ENCODE data around the gene AATK.

AATK gene

GRCh38 chr17:81126281-81127132, 39.5 kb downstream of the AATK start:
- DNase-seq: no peak

GRCh38 chr17:81125573-81126081, 40.4 kb downstream of the AATK start:
- peak; percentile 38 for DNase-seq

- DNase-seq: no peak
Observed at GRCh38 chr17:81124377-81124776, 41.6 kb downstream of the AATK start.

DNA sequence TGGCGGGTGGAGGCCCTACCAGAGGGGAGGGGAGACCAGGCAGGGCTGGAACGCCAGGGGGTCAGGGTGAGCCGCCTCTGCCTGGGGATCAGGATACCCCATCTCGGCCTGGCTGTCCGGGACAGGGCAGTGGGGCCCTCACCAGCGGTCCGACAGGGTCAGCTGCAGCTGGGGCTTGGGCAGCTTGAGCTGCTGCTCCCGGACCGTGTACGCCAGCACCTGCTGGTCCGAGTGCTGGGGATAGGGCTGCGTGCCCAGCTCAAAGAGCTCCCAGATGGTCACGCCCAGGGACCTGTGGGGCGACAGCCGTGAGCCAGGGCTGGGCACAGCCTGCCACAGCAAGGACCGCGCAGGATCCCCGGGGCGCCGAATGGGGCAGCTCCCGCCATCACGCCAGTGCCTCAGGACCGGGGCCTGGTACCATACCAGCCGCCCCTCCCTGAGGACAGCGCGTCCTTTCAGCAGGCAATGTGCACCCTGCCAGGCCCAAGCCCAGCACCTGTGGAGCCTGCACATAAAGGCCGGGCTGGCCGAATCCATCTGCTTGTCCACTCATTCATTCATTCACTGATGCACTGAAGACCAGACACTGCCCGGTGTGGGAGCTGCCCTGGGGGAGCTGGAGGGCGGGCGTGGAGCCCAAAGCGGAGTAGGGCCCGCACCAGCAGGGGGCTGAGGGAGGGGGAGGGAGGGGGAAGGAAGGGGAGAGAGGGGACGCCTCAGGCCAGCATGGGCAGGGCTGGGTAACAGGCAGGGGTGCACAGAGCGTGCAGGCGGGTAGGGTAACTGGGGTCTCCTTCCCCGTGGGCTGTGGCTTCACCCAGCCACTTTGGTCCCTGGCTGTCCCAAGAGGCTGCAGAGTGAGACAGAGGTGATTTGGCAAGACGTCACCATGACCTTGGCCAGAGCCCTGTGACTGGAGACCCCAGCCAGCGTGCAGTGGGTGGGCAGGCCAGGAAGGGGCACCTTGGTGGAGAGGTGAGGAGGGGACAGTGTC, 42.7 kb downstream of the AATK start:
- no peak for DNase-seq

- no peak for DNase-seq
Observed at GRCh38 chr17:81121841-81122733, 43.9 kb downstream of the AATK start.

DNA sequence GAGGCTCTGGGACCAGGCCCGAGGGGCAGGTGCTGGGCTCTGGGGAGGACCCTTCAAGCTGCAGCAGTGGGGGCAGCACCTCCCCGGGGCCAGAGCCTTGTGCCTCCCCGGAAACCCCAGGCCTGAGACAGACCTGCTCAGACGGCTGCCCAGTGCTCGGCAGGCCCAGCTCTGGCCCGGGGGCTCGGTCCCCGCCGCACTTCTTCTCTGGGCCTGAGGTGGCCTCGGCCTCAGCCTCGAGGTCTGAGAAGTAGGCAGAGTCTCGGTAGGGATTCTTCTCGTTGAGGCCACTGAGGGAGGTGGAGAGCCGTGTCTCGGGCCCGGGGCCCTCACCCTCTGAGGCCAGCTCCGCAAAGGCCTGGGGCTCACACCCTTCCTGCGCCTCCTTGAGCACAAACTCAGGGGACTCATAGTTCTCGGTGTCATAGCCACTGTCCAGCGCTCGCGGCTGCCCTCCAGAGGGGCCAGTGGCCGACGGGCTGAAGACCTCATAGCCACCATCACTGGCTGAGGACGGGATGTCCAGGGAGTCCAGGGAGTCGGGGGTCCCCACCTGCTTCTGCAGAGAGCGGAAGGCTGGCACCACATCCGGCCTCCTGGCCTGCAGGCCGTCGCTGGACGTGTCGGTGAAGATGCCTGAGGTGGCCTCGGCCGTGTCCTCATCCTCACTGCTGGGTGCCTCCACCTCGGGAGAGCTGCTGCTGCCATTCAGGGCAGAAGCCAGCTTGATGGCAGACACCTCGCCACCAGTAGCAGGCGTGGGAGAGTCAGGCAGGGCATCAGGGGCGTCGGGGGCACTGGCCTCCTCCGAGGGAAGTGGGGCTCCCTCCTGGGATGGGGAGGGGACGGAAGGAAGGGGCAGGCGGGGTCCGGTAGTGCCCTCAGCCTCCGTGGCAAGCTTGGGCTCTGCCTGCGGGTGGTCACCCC, 45.1 kb downstream of the AATK start:
- DNase-seq: no peak

DNA sequence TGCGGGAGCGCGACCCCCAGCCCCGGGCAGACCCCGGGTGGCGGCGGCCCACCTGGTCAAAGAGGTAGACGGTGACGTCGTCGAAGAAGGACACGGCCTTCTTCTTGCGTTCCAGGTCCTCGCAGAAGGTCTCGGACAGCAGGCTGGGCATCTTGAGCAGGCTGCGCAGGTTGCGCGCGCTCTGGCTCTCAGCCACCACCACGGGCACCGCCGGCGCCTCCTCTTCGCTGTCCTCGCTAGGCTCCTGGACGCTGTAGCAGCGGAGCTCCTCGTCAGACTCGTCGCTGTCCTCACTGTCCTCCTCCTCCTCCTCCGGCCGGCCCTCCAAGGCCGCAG, 45.9 kb downstream of the AATK start:
- DNase-seq: no peak

GRCh38 chr17:81119223-81120148, 46.5 kb downstream of the AATK start:
- DNase-seq: peak; percentile 28

DNA sequence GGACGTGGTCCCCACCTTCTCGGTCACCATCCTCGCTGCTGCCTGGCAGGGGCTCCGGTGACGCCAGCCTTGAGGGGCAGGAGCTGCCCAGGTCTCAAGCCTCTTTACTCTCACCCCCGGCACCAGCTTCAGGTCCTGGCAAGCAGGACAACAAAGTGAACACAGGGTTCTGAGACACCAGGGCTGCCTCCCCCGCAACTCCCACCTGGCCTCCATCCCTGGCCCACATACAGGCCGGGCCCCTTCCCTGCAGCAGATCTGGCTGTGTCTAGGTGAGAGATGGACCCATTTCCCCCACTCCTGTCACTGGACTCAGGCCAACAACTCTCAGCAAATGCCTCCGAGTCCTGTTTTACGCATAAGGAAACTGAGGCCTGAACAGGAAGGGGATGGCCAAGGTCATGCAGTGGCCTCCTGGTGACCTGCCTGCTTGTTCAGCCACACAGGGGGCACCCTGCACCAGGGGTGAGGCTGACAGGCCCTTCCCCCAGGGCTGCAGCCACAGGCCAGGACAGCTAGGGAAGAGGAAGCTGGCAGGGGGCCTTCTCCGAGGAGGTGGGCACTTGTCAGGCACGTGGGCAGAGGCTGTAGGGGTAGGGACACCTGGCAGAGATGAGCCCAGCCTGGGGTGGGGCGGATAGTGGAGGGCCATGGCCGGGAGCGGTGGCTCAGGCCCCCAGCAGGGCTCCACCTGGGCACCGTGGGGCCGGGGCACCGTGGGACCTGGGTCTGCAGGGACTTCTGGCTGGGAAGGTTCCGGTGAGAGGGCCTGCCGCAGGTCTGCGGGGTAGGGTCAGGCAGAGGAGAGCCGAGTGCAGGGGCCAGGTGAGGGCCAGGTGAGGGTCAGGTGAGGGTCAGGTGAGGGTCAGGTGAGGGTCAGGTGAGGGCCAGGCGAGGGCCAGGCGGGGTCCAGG, 47.5 kb downstream of the AATK start:
- no peak for DNase-seq

DNA sequence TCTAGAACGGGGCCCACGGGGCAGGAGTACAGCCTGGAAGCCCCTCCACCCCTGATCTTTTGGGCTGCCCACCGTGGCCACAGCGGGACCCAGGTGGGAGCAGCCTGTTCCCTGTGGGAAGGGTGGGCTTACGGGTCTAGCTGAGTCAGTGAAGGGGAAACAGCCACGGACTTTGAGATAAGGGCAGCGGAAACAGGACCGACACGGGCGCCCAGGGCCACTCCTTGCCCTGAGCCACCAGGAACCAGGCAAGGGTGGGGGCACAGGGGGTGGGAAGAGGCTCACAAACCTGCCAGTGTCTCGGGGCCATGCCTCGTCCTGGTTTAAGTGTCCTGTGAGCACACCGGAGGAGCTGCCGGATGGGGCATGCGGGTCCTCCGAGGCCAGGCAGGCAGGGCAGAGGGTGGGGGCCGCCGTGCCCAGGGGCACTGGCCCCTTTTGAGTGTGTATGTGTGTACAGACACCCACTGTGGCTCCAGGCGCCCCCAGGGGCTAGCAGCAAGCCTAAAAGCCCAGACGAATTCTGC, 48.3 kb downstream of the AATK start:
- DNase-seq: no peak

DNA sequence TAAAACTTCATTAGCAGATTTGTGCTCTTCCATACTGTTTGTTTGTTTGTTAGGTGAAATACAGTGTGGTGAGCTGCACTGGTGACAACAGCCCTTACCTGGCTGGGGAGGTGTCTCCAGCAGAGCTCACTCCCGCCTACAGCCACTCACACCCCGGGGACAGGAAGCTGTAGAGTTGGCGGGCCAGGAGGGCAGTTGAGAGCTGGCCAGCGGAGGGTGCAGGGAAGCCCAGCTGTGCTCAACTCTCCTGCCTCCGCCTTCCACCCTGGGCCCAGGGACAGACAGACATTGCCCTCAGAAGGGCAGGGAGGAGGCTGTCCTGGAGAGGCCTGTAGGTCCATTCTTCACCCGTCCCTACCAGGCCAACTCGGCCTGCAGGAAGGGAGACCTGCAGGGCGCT, 49.3 kb downstream of the AATK start:
- DNase-seq: no peak

GRCh38 chr17:81115749-81116464, 50.1 kb downstream of the AATK start:
- DNase-seq: no peak

- no peak for DNase-seq
Observed at GRCh38 chr17:81115219-81115618, 50.8 kb downstream of the AATK start.

- no peak for DNase-seq
Observed at GRCh38 chr17:81114351-81115093, 51.5 kb downstream of the AATK start.

DNA sequence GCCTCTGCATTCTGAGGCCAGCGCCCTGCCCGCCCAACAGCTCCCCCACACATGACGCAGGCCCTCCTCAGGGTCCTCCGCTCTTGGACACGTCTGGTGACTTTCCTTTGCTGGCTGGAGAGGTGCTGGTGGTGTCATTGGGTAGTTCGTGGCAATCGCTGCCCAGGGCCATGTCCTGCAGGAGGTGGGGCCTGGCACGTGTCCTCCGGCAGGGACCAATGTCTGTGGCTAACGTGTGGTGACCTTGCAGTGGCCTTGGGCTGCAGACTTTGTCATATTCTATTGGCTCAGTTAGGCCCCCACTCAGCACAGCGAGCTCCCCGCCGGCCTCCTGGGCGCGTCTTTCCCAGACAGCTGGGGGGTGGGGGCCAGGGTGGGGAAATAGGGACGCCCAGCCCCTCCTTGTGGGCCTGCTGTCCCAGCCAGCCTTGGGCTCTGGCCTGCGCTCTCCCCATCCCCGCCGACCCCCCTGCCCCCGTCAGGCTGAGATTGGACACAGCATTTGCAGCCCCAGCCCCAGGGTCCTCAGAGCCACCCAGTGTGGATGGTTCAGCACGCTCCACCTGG, 52.8 kb downstream of the AATK start:
- no peak for DNase-seq

- no peak for DNase-seq
Observed at GRCh38 chr17:81112450-81112849, 53.6 kb downstream of the AATK start.

DNA sequence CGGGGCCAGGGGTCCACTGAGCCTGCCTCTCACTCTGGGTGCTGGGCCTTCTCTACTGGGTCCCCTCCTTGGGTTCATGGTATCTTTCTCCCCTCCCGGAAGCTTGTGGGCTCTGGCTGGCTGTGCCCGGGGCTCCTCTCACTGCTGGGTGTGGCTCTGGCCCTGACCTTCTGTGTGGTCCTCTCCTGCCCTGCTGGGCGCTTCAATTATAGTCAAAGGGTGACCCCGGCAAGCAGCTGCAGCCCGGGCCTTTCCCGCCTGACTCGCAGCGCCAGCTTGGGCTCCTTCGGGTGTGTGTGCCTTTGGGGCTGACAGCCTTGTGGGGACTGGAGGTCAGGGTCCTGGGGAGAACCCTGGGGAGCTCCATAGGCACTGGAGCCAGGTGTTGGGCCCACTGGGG, 55.0 kb downstream of the AATK start:
- DNase-seq: no peak
